Right kidney (tissue), 1 donor: Measurements from ENCODE around the gene IGIP.

Source experiments
- DNase-seq: peaks from one replicate; pipeline ENCODE4 v3.0.0-alpha.2; 2016

Gene IGIP

GRCh38 chr5:140165101-140165922, 39.6 kb downstream of the IGIP start:
- DNase-seq: no peak

- no peak for DNase-seq
These were observed 40.2 kb downstream of the IGIP start for GRCh38 chr5:140165923-140166270.

- no peak for DNase-seq
These were observed 41.2 kb downstream of the IGIP start for GRCh38 chr5:140166911-140167310.

- DNase-seq: no peak
These were observed 42.6 kb downstream of the IGIP start for GRCh38 chr5:140168371-140168770.

GRCh38 chr5:140169410-140169809, 43.7 kb downstream of the IGIP start:
- no peak for DNase-seq

- DNase-seq: no peak
These were observed 46.7 kb downstream of the IGIP start for GRCh38 chr5:140172483-140172882.

- no peak for DNase-seq
These were observed 48.3 kb downstream of the IGIP start for GRCh38 chr5:140174014-140174413.

- no peak for DNase-seq
These were observed 49.0 kb downstream of the IGIP start, which contains the start of gene CYSTM1 for GRCh38 chr5:140174465-140175366. TSS of gene CYSTM1 (plus strand) at chr5:140175188. CDS start at chr5:140194466, 19,278 bp downstream.

GRCh38 chr5:140175367-140176030, 49.8 kb downstream of the IGIP start:
- DNase-seq: peak; percentile 93

- no peak for DNase-seq
These were observed 50.3 kb downstream of the IGIP start for GRCh38 chr5:140176031-140176387.

GRCh38 chr5:140178086-140178410, 52.3 kb downstream of the IGIP start:
- no peak for DNase-seq

GRCh38 chr5:140178482-140179116, 52.9 kb downstream of the IGIP start:
- no peak for DNase-seq
